Activated B cell treated with CpG ODN at 0.5 μM for 24 hours (primary cell): ENCODE results near the gene ADAMTSL3. TPM values are rescaled to one million over a fixed set of nuclear protein-coding genes. Genes with fewer than 3 reads are reported as not detected.

ENCODE experiments used
- ATAC-seq: fragments of 200-7000 bp; cut with Tn5 transposase; one replicate; pipeline ENCODE4 v1.10.0; 2021; ENCODE audit warnings: low read depth, mild to moderate bottlenecking, moderate library complexity
- CTCF ChIA-PET: fragments of 350-600 bp; sonication (Branson Sonifier 250); formaldehyde crosslinking; loops from one replicate; lab custom pipeline; 2021; ENCODE audit warnings: antibody characterized with exemption; lab: Charles Lee
- POLR2A ChIA-PET: fragments of 350-600 bp; sonication (Branson Sonifier 250); formaldehyde crosslinking; loops from one replicate; lab custom pipeline; 2021; ENCODE audit warnings: antibody characterized with exemption; lab: Charles Lee
- DNase-seq: peaks from one replicate; pipeline ENCODE4 v3.0.0; 2022
- H3K27ac Mint-ChIP-seq: one replicate; pipeline ENCODE4 v1.8.0; 2020; ENCODE audit warnings: mixed read lengths
- H3K27me3 Mint-ChIP-seq: one replicate; pipeline ENCODE4 v1.8.0; 2021; ENCODE audit warnings: mixed read lengths
- H3K36me3 Mint-ChIP-seq: one replicate; pipeline ENCODE4 v1.8.0; 2021; ENCODE audit warnings: low read depth, mixed read lengths
- H3K4me1 Mint-ChIP-seq: one replicate; pipeline ENCODE4 v1.8.0; 2021; ENCODE audit warnings: mixed read lengths
- H3K4me3 Mint-ChIP-seq: one replicate; pipeline ENCODE4 v1.8.0; 2020; ENCODE audit warnings: mild to moderate bottlenecking, mixed read lengths
- H3K9me3 Mint-ChIP-seq: one replicate; pipeline ENCODE4 v1.8.0; 2020; ENCODE audit warnings: mixed read lengths
- intact Hi-C: fragments of 100-400 bp; cut with micrococcal nuclease; formaldehyde crosslinking; loops from one replicate; pipeline ENCODE4 v1.15.1; 2024
- total RNA-seq: library from RNA; stranded (reverse); gene quantifications from 2 replicates; pipeline ENCODE4 v1.2.3, GENCODE V29; 2022
- TF ChIP-seq, protein P1 (sequence below): fragments of 200-600 bp; IDR thresholded peaks from one replicate; pipeline ENCODE4 v1.8.0; 2022; ENCODE audit warnings: antibody characterized with exemption, mild to moderate bottlenecking

ADAMTSL3 gene
- total RNA-seq, 1 donor from 2014 or later = not detected

DNA sequence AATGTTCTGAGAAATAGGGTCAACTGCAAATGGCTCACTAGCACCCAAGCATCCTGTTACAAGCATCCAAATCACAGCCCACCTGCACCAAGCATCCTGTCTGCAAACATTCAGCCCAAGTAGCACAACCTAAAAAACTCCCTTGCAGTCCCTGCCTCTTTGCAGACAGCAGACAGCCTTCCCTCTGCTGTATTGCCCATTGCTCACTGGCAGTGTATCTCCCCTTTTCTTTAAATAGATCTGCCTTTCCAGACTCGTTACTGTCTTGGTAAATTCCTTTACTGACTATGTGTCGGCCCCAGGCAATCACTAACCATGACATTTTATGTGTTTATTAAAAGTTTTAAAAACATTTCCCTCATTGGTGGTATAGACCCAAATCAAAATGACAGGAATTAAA is 155.4 kb downstream of the ADAMTSL3 start:
- TF ChIP-seq, protein P1, sequence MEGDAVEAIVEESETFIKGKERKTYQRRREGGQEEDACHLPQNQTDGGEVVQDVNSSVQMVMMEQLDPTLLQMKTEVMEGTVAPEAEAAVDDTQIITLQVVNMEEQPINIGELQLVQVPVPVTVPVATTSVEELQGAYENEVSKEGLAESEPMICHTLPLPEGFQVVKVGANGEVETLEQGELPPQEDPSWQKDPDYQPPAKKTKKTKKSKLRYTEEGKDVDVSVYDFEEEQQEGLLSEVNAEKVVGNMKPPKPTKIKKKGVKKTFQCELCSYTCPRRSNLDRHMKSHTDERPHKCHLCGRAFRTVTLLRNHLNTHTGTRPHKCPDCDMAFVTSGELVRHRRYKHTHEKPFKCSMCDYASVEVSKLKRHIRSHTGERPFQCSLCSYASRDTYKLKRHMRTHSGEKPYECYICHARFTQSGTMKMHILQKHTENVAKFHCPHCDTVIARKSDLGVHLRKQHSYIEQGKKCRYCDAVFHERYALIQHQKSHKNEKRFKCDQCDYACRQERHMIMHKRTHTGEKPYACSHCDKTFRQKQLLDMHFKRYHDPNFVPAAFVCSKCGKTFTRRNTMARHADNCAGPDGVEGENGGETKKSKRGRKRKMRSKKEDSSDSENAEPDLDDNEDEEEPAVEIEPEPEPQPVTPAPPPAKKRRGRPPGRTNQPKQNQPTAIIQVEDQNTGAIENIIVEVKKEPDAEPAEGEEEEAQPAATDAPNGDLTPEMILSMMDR = no peak

DNA sequence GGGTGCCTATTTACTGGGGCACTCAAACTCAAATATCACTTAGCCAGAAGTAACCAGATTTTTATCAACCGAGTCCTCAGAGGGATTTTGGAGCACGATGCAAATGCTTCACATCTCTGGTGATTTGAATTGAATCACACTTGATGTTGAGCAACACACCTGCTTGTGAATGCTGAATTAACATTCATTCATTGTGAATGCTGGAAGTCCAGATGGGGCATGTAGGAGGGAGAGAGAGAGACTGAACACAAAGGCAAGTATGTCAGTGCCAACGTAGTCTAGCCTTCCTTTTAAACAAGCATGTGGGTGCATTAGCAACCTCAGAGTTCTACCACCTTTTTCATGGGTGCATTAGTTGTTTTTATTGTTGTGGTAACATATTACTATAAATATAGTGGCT is 156.2 kb downstream of the ADAMTSL3 start:
- DNase-seq (no peak), ATAC-seq (no peak)
- Mint-ChIP-seq H3K4me1 (no peaks in the 10 kb centered on the region), H3K9me3 (peaks cover 9% of the 10 kb centered on the region), H3K36me3 (no peaks in the 10 kb centered on the region), H3K4me3 (no peak overlapping the region), H3K27me3 (no peaks in the 10 kb centered on the region), H3K27ac (no peak overlapping the region)
- ChIA-PET POLR2A (no interaction called here), CTCF (no interaction called here)
- intact Hi-C loops = no loop called here
- TF ChIP-seq, protein P1 = no peak

More for the DNA sequence above, 155.4 kb downstream of the ADAMTSL3 start:
- intact Hi-C loops = no loop called here
- Mint-ChIP-seq H3K36me3 (no peaks in the 10 kb centered on the region), H3K4me3 (no peak overlapping the region), H3K27me3 (no peaks in the 10 kb centered on the region), H3K27ac (no peak overlapping the region), H3K4me1 (no peaks in the 10 kb centered on the region), H3K9me3 (peaks cover 9% of the 10 kb centered on the region)
- POLR2A ChIA-PET = no interaction called here
- CTCF ChIA-PET = no interaction called here
- DNase-seq (no peak), ATAC-seq (no peak)

DNA sequence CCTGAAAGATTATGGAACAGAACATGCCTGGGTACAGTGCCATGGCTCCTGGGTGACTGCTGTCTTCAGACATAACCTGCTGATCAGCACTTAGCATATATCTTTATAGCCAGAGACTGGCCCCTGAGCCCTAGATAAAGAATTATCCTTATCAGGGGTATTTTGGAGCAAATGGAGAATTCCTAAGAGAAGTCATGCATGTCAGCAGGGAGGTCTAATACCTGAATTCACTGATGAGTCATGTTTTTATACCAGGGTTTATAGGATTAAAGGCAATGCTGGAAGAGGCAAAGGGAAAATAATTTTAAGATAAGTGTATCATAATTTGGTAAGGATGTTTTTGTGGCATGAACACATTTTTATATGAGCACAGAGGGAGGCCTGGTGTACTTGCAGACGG is 159.8 kb downstream of the ADAMTSL3 start:
- no peaks in the 10 kb centered on the region for H3K36me3 Mint-ChIP-seq
- no peak for ATAC-seq
- H3K9me3 Mint-ChIP-seq = no peaks in the 10 kb centered on the region
- POLR2A ChIA-PET = no interaction called here
- TF ChIP-seq, protein P1 = no peak
- H3K4me3 Mint-ChIP-seq = no peak overlapping the region
- CTCF ChIA-PET = no interaction called here
- no peaks in the 10 kb centered on the region for H3K27me3 Mint-ChIP-seq
- H3K27ac Mint-ChIP-seq = no peak overlapping the region
- DNase-seq = no peak
- H3K4me1 Mint-ChIP-seq = no peaks in the 10 kb centered on the region
- intact Hi-C loops = no loop called here

DNA sequence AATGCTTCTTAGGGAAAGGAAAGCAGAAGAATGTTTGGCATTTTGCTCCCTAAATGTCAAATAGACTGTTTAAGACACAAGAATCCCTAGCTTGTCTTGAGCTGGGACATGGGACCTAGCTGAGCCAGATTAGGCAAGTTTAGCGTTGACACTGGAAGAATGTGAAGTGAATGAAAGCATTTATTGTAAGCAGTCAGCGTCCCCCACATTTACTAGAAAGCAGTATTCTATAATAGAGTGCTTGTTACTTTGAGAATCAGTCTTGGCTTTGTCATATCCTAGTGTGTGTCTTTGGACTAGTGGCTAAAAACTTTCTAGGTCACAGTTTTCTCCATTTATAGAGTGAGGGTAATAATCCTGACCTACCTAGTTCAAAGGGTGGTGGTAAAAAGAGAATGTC is 161.6 kb downstream of the ADAMTSL3 start:
- TF ChIP-seq, protein P1 = no peak
- intact Hi-C loops = no loop called here
- Mint-ChIP-seq H3K27me3 (no peaks in the 10 kb centered on the region), H3K4me3 (no peak overlapping the region), H3K36me3 (no peaks in the 10 kb centered on the region), H3K27ac (no peak overlapping the region), H3K9me3 (no peaks in the 10 kb centered on the region), H3K4me1 (no peaks in the 10 kb centered on the region)
- ChIA-PET CTCF (interaction anchor here (0.6 kb wide), 1 partner anchor 9 kb away, joined by 3 read pairs; no protein-coding TSS in a partner anchor), POLR2A (no interaction called here)
- ATAC-seq (no peak), DNase-seq (no peak)

DNA sequence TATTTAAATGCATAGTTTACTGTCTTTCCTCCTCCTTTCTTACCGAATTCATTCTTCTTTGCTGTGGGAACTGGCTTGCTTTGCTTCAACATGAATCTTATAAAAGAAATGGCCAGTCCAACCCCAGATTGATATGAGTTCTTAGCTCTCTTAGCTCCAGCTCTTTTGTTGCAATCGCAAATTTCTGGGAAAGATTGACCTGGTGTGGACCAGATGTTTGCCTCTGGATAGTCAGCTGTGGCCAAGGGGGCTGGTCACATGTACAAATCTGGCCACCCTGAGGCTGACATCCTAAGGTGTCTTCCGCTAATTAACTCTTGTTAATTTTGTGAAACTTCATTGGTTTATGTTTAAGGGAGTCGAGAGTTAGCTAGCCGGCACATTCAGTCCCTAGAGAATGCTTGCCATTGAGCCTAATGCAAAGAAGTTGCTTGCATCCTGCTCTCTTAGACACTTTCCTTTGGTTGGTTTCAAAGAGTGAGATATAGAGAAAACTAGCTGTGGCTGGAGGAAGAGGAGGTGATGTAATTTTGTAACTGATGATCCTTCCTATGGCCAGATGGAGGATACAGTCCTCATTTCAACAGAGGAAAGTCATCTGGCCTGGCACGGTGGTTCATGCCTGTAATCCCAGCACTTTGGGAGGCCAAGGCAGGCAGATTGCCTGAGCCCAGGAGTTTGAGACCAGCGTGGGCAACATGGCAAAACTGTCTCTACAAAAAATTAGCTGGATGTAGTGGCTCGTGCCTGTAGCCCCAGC is 162.4 kb downstream of the ADAMTSL3 start:
- no peak overlapping the region for H3K4me3 Mint-ChIP-seq
- no peaks in the 10 kb centered on the region for H3K9me3 Mint-ChIP-seq
- no peaks in the 10 kb centered on the region for H3K36me3 Mint-ChIP-seq
- no peaks in the 10 kb centered on the region for H3K4me1 Mint-ChIP-seq
- intact Hi-C loops = no loop called here
- no peak for ATAC-seq
- ChIA-PET CTCF (no interaction called here), POLR2A (no interaction called here)
- H3K27ac Mint-ChIP-seq = no peak overlapping the region
- no peaks in the 10 kb centered on the region for H3K27me3 Mint-ChIP-seq
- TF ChIP-seq, protein P1 = no peak
- no peak for DNase-seq
